MM.1S (cell line): ENCODE data around the gene CARHSP1.
"Not testable (repeated sequence)": the region's sequence is repeated elsewhere in the genome, so short reads cannot be mapped to it uniquely, and the experiment has no call there.

Source experiments
- CTCF ChIP-seq: fragments of 300-600 bp; sonication (generic); IDR thresholded peaks from 2 replicates; pipeline ENCODE4 v1.5.1; 2016; ENCODE audit warnings: antibody characterized with exemption, low read length, mixed read lengths
- EZH2 ChIP-seq: fragments of 300-600 bp; sonication (generic); optimal IDR thresholded peaks from 2 replicates; pipeline ENCODE3; 2017; ENCODE audit warnings: low read depth, mild to moderate bottlenecking, antibody characterized with exemption, low read length, mixed read lengths
- EZH2phosphoT487 ChIP-seq: fragments of 300-600 bp; sonication (generic); IDR thresholded peaks from 2 replicates; pipeline ENCODE4 v1.6.1; 2018; ENCODE audit warnings: antibody characterized with exemption, low read length

DNA sequence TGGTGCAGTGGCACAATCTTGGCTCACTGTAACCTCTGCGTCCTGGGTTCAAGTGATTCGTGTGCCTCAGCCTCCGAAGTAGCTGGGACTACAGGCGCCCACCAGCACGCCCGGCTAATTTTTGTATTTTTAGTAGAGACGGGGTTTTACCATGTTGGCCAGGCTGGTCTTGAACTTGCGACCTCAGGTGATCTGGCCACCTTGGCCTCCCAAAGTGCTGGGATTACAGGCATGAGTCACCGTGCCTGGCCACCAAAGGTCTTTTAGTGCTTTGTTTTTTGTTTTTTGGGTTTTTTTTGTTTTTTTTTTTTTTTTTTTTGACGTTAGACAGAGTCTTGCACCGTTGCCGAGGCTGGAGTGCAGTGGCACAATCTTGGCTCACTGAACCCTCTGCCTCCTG lies 65.1 kb downstream of the CARHSP1 start:
- TF ChIP-seq CTCF, EZH2, EZH2phosphoT487: not testable (repeated sequence)
